Neutrophil (primary cell): ENCODE data around the gene WBP2.
A peak's percentile ranks its signal among the peaks of the same experiment; 100 is the strongest.

Experiments
- H3K27ac ChIP-seq: fragments of 200-600 bp; sonication (generic); 2 replicates; pipeline ENCODE4 v1.5.1; 2016; ENCODE audit warnings: mild to moderate bottlenecking, moderate library complexity
- H3K27me3 ChIP-seq: fragments of 200-600 bp; sonication (generic); 2 replicates; pipeline ENCODE4 v1.6.0; 2016; ENCODE audit warnings: mild to moderate bottlenecking
- H3K36me3 ChIP-seq: fragments of 200-600 bp; sonication (generic); 2 replicates; pipeline ENCODE4 v1.5.1; 2017
- H3K4me1 ChIP-seq, 2 experiments: fragments of 200-600 bp in 1 of 2; sonication (generic) in 1 of 2; 1 replicate in 1 of 2; 2 replicates in 1 of 2; pipeline versions ENCODE4 v1.5.1 to v1.6.1; 2013 to 2016; ENCODE audit warnings: low read depth in 1 of 2, low read length in 1 of 2, mild to moderate bottlenecking in 1 of 2, moderate library complexity in 1 of 2; ENCODE audit not compliant: control insufficient read depth in 1 of 2, insufficient read depth in 1 of 2
- H3K4me3 ChIP-seq, 2 experiments: fragments of 200-600 bp in 1 of 2; sonication (generic) in 1 of 2; 1 replicate in 1 of 2; 2 replicates in 1 of 2; pipeline ENCODE4 v1.5.1; 2013 to 2016; ENCODE audit warnings: low read depth in 1 of 2, low read length in 1 of 2, mild to moderate bottlenecking in 1 of 2, moderate library complexity in 1 of 2
- H3K9me3 ChIP-seq: fragments of 200-600 bp; sonication (generic); 2 replicates; pipeline ENCODE4 v1.5.1; 2016
- CTCF ChIP-seq: fragments of 200-600 bp; sonication (generic); IDR thresholded peaks from 2 replicates; pipeline ENCODE4 v1.5.1; 2016; ENCODE audit warnings: antibody characterized with exemption

WBP2 gene

GRCh38 chr17:75838410-75838809, 16.7 kb downstream of the WBP2 start:
- H3K4me1 ChIP-seq: peaks cover 15 to 22% of the 10 kb centered on the region in 2 experiments
- H3K9me3 ChIP-seq: no peaks in the 10 kb centered on the region
- H3K36me3 ChIP-seq: peaks cover 99% of the 10 kb centered on the region
- no peak overlapping the region for H3K4me3 ChIP-seq
- no peaks in the 10 kb centered on the region for H3K27me3 ChIP-seq
- H3K27ac ChIP-seq: no peak overlapping the region
- TF ChIP-seq CTCF: no peak

GRCh38 chr17:75837899-75838298, 17.2 kb downstream of the WBP2 start:
- no peak for TF ChIP-seq CTCF
- peaks cover 99% of the 10 kb centered on the region for H3K36me3 ChIP-seq
- H3K4me3 ChIP-seq: no peak overlapping the region
- H3K4me1 ChIP-seq: peaks cover 17 to 22% of the 10 kb centered on the region in 2 experiments
- H3K27me3 ChIP-seq: no peaks in the 10 kb centered on the region
- H3K9me3 ChIP-seq: no peaks in the 10 kb centered on the region
- no peak overlapping the region for H3K27ac ChIP-seq

- TF ChIP-seq CTCF: no peak
- Histone ChIP-seq H3K36me3 (peaks cover 99% of the 10 kb centered on the region), H3K27me3 (no peaks in the 10 kb centered on the region), H3K4me1 (peaks cover 15 to 18% of the 10 kb centered on the region in 2 experiments), H3K27ac (no peak overlapping the region), H3K4me3 (no peak overlapping the region), H3K9me3 (no peaks in the 10 kb centered on the region)
These were observed 18.5 kb downstream of the WBP2 start for GRCh38 chr17:75836605-75837004.

GRCh38 chr17:75835654-75835987, 19.5 kb downstream of the WBP2 start:
- no peaks in the 10 kb centered on the region for H3K9me3 ChIP-seq
- no peaks in the 10 kb centered on the region for H3K27me3 ChIP-seq
- TF ChIP-seq CTCF: no peak
- peaks cover 100% of the 10 kb centered on the region for H3K36me3 ChIP-seq
- peaks cover 15 to 18% of the 10 kb centered on the region in 2 experiments for H3K4me1 ChIP-seq
- no peak overlapping the region for H3K4me3 ChIP-seq
- no peak overlapping the region for H3K27ac ChIP-seq

GRCh38 chr17:75834928-75835653, 20.0 kb downstream of the WBP2 start:
- peaks cover 15 to 18% of the 10 kb centered on the region in 2 experiments for H3K4me1 ChIP-seq
- peak overlapping the region; percentile 29 for H3K27ac ChIP-seq

More at GRCh38 chr17:75834928-75835653, 20.0 kb downstream of the WBP2 start:
- H3K9me3 ChIP-seq: no peaks in the 10 kb centered on the region
- no peak for TF ChIP-seq CTCF
- peaks cover 100% of the 10 kb centered on the region for H3K36me3 ChIP-seq
- no peak overlapping the region for H3K4me3 ChIP-seq
- H3K27me3 ChIP-seq: no peaks in the 10 kb centered on the region
